A549 (cell line): ENCODE measurements around the gene RINL.

ENCODE experiments used
- CEBPB ChIP-seq, 2 experiments: fragments of >200 bp in 1 of 2; sonication (Bioruptor Twin) in 1 of 2; formaldehyde crosslinking in 1 of 2; IDR thresholded peaks; 2 replicates each; pipeline ENCODE4 v1.6.1; 2012 to 2016
- EHMT2 ChIP-seq: fragments of 200-600 bp; sonication (generic); IDR thresholded peaks from 2 replicates; pipeline ENCODE4 v1.6.1; 2016; ENCODE audit warnings: antibody characterized with exemption, low read depth, mild to moderate bottlenecking, moderate library complexity
- EP300 ChIP-seq, 2 experiments: fragments of >200 bp; sonication (Bioruptor Twin); formaldehyde crosslinking; IDR thresholded peaks; 2 replicates in 1 of 2; 3 replicates in 1 of 2; pipeline ENCODE4 v1.6.1; 2016 to 2017
- MAFK ChIP-seq: fragments of 450-650 bp; IDR thresholded peaks from 2 replicates; pipeline ENCODE4 v1.6.1; 2014; ENCODE audit not compliant: partially characterized antibody
- POLR2A ChIP-seq: IDR thresholded peaks from 2 replicates; pipeline ENCODE4 v1.6.1; 2012; ENCODE audit warnings: mild to moderate bottlenecking, low read length
- POLR2AphosphoS2 ChIP-seq: conservative IDR thresholded peaks from 2 replicates; pipeline ENCODE4 v1.6.1; 2012; ENCODE audit warnings: low read length, improper control_type of control experiment, inconsistent platforms
- RAD21 ChIP-seq, 2 experiments: fragments of >200 bp in 1 of 2; sonication (Bioruptor Twin) in 1 of 2; formaldehyde crosslinking in 1 of 2; IDR thresholded peaks in 1 of 2; conservative IDR thresholded peaks in 1 of 2; 2 replicates in 1 of 2; 3 replicates in 1 of 2; pipeline ENCODE4 v1.6.1; 2012 to 2018; ENCODE audit warnings: inconsistent platforms in 1 of 2
- TF ChIP-seq, protein P1 (sequence below): fragments of >200 bp; sonication (Bioruptor Twin); formaldehyde crosslinking; IDR thresholded peaks from 3 replicates; pipeline ENCODE4 v1.5.1; 2016
- TF ChIP-seq, protein P2 (sequence below): fragments of 200-600 bp; sonication (generic); IDR thresholded peaks from 2 replicates; pipeline ENCODE4 v1.6.1; 2016; ENCODE audit warnings: antibody characterized with exemption, mild to moderate bottlenecking, moderate library complexity
- TF ChIP-seq, protein P3 (sequence below): fragments of 450-650 bp; IDR thresholded peaks from 2 replicates; pipeline ENCODE4 v1.6.1; 2014; ENCODE audit warnings: antibody characterized with exemption

DNA sequence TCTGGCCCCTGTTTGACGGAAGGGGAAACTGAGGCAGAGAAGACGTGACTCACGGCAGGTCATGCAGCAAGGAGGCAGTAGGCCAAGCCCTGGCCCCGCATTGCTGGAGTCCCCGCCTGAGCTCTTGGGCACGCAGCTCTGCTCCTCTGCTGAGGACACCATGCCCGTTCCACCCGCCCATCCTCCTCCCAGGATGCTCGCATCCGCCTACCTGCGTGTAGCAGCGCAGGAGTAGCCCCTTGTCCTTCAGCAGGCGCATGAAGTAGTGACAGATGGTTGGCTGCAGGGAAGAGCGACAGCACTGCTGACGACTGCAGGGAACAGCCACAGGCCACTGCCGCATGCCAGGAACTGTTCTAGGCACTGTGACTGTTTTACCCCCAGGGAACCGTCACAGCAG is 10.8 kb upstream of the RINL start:
- TF ChIP-seq EHMT2 (no peak), POLR2AphosphoS2 (no peak), POLR2A (no peak), RAD21 (conservative IDR thresholded peaks at IDR 0.05 in 1 of 2, IDR thresholded peaks at IDR 0.05 in 1 of 2) (no peak), EP300 (IDR thresholded peaks at IDR 0.05) (no peak), CEBPB (IDR thresholded peaks at IDR 0.05) (no peak), MAFK (no peak)
- TF ChIP-seq, protein P1, sequence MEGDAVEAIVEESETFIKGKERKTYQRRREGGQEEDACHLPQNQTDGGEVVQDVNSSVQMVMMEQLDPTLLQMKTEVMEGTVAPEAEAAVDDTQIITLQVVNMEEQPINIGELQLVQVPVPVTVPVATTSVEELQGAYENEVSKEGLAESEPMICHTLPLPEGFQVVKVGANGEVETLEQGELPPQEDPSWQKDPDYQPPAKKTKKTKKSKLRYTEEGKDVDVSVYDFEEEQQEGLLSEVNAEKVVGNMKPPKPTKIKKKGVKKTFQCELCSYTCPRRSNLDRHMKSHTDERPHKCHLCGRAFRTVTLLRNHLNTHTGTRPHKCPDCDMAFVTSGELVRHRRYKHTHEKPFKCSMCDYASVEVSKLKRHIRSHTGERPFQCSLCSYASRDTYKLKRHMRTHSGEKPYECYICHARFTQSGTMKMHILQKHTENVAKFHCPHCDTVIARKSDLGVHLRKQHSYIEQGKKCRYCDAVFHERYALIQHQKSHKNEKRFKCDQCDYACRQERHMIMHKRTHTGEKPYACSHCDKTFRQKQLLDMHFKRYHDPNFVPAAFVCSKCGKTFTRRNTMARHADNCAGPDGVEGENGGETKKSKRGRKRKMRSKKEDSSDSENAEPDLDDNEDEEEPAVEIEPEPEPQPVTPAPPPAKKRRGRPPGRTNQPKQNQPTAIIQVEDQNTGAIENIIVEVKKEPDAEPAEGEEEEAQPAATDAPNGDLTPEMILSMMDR: no peak
- TF ChIP-seq, protein P2, sequence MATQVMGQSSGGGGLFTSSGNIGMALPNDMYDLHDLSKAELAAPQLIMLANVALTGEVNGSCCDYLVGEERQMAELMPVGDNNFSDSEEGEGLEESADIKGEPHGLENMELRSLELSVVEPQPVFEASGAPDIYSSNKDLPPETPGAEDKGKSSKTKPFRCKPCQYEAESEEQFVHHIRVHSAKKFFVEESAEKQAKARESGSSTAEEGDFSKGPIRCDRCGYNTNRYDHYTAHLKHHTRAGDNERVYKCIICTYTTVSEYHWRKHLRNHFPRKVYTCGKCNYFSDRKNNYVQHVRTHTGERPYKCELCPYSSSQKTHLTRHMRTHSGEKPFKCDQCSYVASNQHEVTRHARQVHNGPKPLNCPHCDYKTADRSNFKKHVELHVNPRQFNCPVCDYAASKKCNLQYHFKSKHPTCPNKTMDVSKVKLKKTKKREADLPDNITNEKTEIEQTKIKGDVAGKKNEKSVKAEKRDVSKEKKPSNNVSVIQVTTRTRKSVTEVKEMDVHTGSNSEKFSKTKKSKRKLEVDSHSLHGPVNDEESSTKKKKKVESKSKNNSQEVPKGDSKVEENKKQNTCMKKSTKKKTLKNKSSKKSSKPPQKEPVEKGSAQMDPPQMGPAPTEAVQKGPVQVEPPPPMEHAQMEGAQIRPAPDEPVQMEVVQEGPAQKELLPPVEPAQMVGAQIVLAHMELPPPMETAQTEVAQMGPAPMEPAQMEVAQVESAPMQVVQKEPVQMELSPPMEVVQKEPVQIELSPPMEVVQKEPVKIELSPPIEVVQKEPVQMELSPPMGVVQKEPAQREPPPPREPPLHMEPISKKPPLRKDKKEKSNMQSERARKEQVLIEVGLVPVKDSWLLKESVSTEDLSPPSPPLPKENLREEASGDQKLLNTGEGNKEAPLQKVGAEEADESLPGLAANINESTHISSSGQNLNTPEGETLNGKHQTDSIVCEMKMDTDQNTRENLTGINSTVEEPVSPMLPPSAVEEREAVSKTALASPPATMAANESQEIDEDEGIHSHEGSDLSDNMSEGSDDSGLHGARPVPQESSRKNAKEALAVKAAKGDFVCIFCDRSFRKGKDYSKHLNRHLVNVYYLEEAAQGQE: no peak
- TF ChIP-seq, protein P3, sequence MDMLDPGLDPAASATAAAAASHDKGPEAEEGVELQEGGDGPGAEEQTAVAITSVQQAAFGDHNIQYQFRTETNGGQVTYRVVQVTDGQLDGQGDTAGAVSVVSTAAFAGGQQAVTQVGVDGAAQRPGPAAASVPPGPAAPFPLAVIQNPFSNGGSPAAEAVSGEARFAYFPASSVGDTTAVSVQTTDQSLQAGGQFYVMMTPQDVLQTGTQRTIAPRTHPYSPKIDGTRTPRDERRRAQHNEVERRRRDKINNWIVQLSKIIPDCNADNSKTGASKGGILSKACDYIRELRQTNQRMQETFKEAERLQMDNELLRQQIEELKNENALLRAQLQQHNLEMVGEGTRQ: no peak
